Esophagus muscularis mucosa (tissue), 4 donors: ENCODE measurements around the gene GRID1. TPM values are rescaled to one million over a fixed set of nuclear protein-coding genes. Genes with fewer than 3 reads are reported as not detected.

ENCODE experiments used
- DNase-seq: peaks from one replicate; pipeline ENCODE4 v3.0.0-alpha.2; 2017; ENCODE audit errors: extremely low spot score
- H3K27ac ChIP-seq, 4 donors: fragments of 200-600 bp; sonication (generic); replicated peaks in 1 of 4; 1 replicate in 3 of 4; 2 replicates in 1 of 4; pipeline ENCODE4 v1.5.1; 2016 to 2019; ENCODE audit warnings: mild to moderate bottlenecking in 1 of 4
- H3K27me3 ChIP-seq, 4 donors: fragments of 200-600 bp; sonication (generic); one replicate each; pipeline versions ENCODE4 v1.5.1 to v1.6.0; 2016 to 2019
- H3K36me3 ChIP-seq, 4 donors: fragments of 200-600 bp; sonication (generic); one replicate each; pipeline ENCODE4 v1.5.1; 2016 to 2019
- H3K4me1 ChIP-seq, 4 donors: fragments of 200-600 bp; sonication (generic); one replicate each; pipeline ENCODE4 v1.5.1; 2016 to 2019
- H3K4me3 ChIP-seq, 4 donors: fragments of 200-600 bp; sonication (generic); 1 replicate in 2 of 4; 2 replicates in 2 of 4; pipeline ENCODE4 v1.5.1; 2016 to 2019; ENCODE audit warnings: mild to moderate bottlenecking in 4 of 4, moderate library complexity in 1 of 4
- H3K9me3 ChIP-seq, 4 donors: fragments of 200-600 bp; sonication (generic); 1 replicate in 3 of 4; 2 replicates in 1 of 4; pipeline ENCODE4 v1.5.1; 2016 to 2019
- CTCF ChIP-seq, 3 experiments: fragments of 200-600 bp in 2 of 3; fragments of 450-650 bp in 1 of 3; sonication (generic) in 2 of 3; IDR thresholded peaks; one replicate each; pipeline ENCODE4 v1.5.1; 2017 to 2019; ENCODE audit warnings: antibody characterized with exemption in 3 of 3, mild to moderate bottlenecking in 2 of 3, moderate library complexity in 1 of 3
- EP300 ChIP-seq: sonication (generic); formaldehyde crosslinking; IDR thresholded peaks from one replicate; pipeline ENCODE4 v1.6.1; 2017; ENCODE audit warnings: antibody characterized with exemption
- POLR2A ChIP-seq: fragments of 450-650 bp; IDR thresholded peaks from one replicate; pipeline ENCODE4 v1.6.1; 2017; ENCODE audit warnings: antibody characterized with exemption, moderate library complexity, mild to moderate bottlenecking, low read depth
- POLR2AphosphoS5 ChIP-seq, 2 donors: sonication (generic); formaldehyde crosslinking; IDR thresholded peaks; one replicate each; pipeline ENCODE4 v1.6.1; 2017; ENCODE audit warnings: antibody characterized with exemption in 2 of 2
- WGBS: methylation state at CpG from one replicate; pipeline ENCODE4 v1.1.5; 2018; 5-methylcytosine and 5-hydroxymethylcytosine counted together
- intact Hi-C: fragments of 100-400 bp; cut with DNase I; formaldehyde crosslinking; loops from one replicate; pipeline ENCODE4 v1.15.1; 2023
- total RNA-seq, 4 donors: library from RNA; depleted of rRNA; stranded (reverse); fragments of >200 nt; gene quantifications; one replicate each; pipeline versions ENCODE4 v1.1.0 to v1.2.1, GENCODE V29; 2016

Gene GRID1
- total RNA-seq, 4 donors from 2014 or later, result under 0.01 to 1.3 (median 1.1) TPM

- intact Hi-C loops, result no loop called here
These were observed 449.5 kb downstream of the GRID1 start for GRCh38 chr10:85916994-85917573.

DNA sequence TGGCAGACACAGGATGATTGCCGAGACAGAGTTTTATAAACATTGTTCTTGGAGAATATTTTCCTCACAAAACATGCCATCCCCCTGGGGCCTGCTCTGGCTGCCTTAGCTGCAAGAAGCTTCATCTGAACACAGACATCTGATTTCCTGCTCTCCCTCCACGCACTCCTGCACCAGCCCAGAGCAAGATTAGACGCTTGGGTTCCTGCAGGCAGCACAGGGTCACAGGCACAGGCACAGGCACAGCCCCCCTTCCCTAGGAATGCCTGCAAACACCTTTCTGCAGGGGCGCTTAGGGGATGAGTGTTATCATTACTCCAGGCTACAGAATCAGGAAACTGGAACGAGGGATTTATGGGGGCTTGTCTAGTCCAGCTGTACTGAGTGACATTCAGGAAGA is 450.3 kb downstream of the GRID1 start:
- 32% methylated on average over 5 of the region's 5 CpGs for WGBS
- no peaks in the 10 kb centered on the region for H3K36me3 ChIP-seq
- H3K4me1 ChIP-seq, result peaks cover 9 to 47% (median 40%) of the 10 kb centered on the region in 4 donors
- H3K27ac ChIP-seq, result no peak overlapping the region
- H3K4me3 ChIP-seq, result no peak overlapping the region
- H3K9me3 ChIP-seq, result no peaks in the 10 kb centered on the region
- intact Hi-C loops, result no loop called here
- H3K27me3 ChIP-seq, result no peaks in the 10 kb centered on the region
- TF ChIP-seq CTCF (IDR thresholded peaks at IDR 0.05) (no peak), POLR2A (no peak), POLR2AphosphoS5 (IDR thresholded peaks at IDR 0.05) (no peak), EP300 (no peak)
- peak; percentile 88 for DNase-seq

More at GRCh38 chr10:85916994-85917573, 449.5 kb downstream of the GRID1 start:
- H3K36me3 ChIP-seq, result no peaks in the 10 kb centered on the region
- H3K4me1 ChIP-seq, result peaks cover 9 to 55% (median 48%) of the 10 kb centered on the region in 4 donors
- 45% methylated on average over 2 of the region's 2 CpGs for WGBS
- peak; percentile 37 for DNase-seq
- no peaks in the 10 kb centered on the region for H3K9me3 ChIP-seq
- no peak overlapping the region for H3K27ac ChIP-seq
- TF ChIP-seq POLR2AphosphoS5 (IDR thresholded peaks at IDR 0.05) (no peak), CTCF (IDR thresholded peaks at IDR 0.05) (no peak), EP300 (no peak), POLR2A (no peak)
- H3K27me3 ChIP-seq, result no peaks in the 10 kb centered on the region
- H3K4me3 ChIP-seq, result no peak overlapping the region

DNA sequence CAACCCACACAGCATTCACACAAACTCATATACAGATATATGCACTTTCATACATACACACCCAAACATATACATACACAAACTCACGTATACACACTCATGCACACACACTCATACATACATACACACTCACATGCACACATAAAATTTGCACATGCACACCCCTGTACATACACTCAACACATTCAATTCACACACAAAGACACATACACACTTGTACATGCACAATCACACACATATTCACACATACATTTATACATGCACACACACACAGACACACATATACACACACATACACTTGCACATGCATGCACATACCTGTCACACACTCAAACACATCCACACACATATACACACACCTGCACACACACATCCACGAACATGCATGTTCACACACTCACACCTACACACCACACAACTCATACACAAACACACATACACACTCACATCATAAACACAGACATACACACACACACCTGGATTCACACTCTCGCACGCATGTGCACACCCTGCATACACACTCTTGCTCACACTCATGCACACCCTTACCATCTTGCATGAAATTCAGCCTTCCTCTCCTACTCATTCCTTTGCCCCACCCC is 451.2 kb downstream of the GRID1 start:
- no peaks in the 10 kb centered on the region for H3K27me3 ChIP-seq
- no peaks in the 10 kb centered on the region for H3K9me3 ChIP-seq
- no peaks in the 10 kb centered on the region for H3K36me3 ChIP-seq
- no peak overlapping the region for H3K27ac ChIP-seq
- peaks cover 9 to 38% (median 33%) of the 10 kb centered on the region in 4 donors for H3K4me1 ChIP-seq
- no peak for DNase-seq
- intact Hi-C loops, result no loop called here
- TF ChIP-seq CTCF (IDR thresholded peaks at IDR 0.05) (no peak), POLR2AphosphoS5 (IDR thresholded peaks at IDR 0.05) (no peak), POLR2A (no peak), EP300 (no peak)
- WGBS, result 92% methylated on average over 4 of the region's 4 CpGs
- H3K4me3 ChIP-seq, result no peak overlapping the region

DNA sequence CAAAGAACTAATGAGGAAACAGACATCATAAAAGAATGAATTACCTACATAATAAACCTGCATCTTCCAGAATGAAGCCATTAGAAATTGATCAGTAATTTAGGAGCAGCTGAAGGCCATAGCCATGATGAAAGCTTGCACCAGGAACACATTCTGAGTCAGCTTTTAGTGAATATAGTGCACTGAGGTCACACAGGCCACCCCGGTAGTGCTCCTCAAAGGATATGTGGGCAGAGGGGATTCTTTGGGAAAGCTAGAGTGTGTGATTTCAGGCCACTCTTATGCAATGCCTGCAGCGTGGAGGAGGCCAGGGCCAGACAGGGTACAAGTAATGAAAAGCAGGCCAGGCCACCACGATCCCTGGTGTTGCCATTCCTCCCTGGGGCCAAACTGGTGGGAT is 451.9 kb downstream of the GRID1 start:
- H3K4me1 ChIP-seq, result peaks cover 7 to 31% (median 26%) of the 10 kb centered on the region in 4 donors
- no peak overlapping the region for H3K27ac ChIP-seq
- TF ChIP-seq CTCF (IDR thresholded peaks at IDR 0.05) (no peak), POLR2AphosphoS5 (IDR thresholded peaks at IDR 0.05) (no peak), POLR2A (no peak), EP300 (no peak)
- no peak for DNase-seq
- no peak overlapping the region for H3K4me3 ChIP-seq
- H3K9me3 ChIP-seq, result no peaks in the 10 kb centered on the region
- no peaks in the 10 kb centered on the region for H3K27me3 ChIP-seq
- intact Hi-C loops, result no loop called here
- 100% methylated on average over 3 of the region's 3 CpGs for WGBS
- H3K36me3 ChIP-seq, result no peaks in the 10 kb centered on the region
